ENCODE results near the gene EFEMP1.

EFEMP1 gene

GRCh38 chr2:55898386-55899040 is 25.1 kb downstream of the EFEMP1 start:
- no peak for DNase-seq (ENCODE audit: low spot score)

- no peak for DNase-seq (ENCODE audit: low spot score)
These were observed 26.9 kb downstream of the EFEMP1 start for GRCh38 chr2:55896633-55897032.

- no peak for DNase-seq (ENCODE audit: low spot score)
These were observed 28.9 kb downstream of the EFEMP1 start for GRCh38 chr2:55894720-55895119.

GRCh38 chr2:55891671-55892094 is 31.9 kb downstream of the EFEMP1 start:
- no peak for DNase-seq (ENCODE audit: low spot score)

- DNase-seq (ENCODE audit: low spot score): no peak
These were observed 34.6 kb downstream of the EFEMP1 start for GRCh38 chr2:55888936-55889335.

GRCh38 chr2:55887901-55888624 is 35.5 kb downstream of the EFEMP1 start:
- DNase-seq (ENCODE audit: low spot score): no peak

- no peak for DNase-seq (ENCODE audit: low spot score)
These were observed 36.2 kb downstream of the EFEMP1 start for GRCh38 chr2:55887351-55887750.

GRCh38 chr2:55885944-55886281 is 37.7 kb downstream of the EFEMP1 start:
- DNase-seq (ENCODE audit: low spot score): no peak

- no peak for DNase-seq (ENCODE audit: low spot score)
These were observed 38.2 kb downstream of the EFEMP1 start for GRCh38 chr2:55885127-55885943.

- no peak for DNase-seq (ENCODE audit: low spot score)
These were observed 39.8 kb downstream of the EFEMP1 start for GRCh38 chr2:55883829-55884228.

- no peak for DNase-seq (ENCODE audit: low spot score)
These were observed 40.2 kb downstream of the EFEMP1 start for GRCh38 chr2:55883357-55883756.

- DNase-seq (ENCODE audit: low spot score): no peak
These were observed 40.6 kb downstream of the EFEMP1 start for GRCh38 chr2:55882954-55883353.

- DNase-seq (ENCODE audit: low spot score): no peak
These were observed 43.0 kb downstream of the EFEMP1 start for GRCh38 chr2:55880416-55881143.

GRCh38 chr2:55879976-55880375 is 43.6 kb downstream of the EFEMP1 start:
- no peak for DNase-seq (ENCODE audit: low spot score)

- no peak for DNase-seq (ENCODE audit: low spot score)
These were observed 46.5 kb downstream of the EFEMP1 start for GRCh38 chr2:55877087-55877436.

- DNase-seq (ENCODE audit: low spot score): no peak
These were observed 47.0 kb downstream of the EFEMP1 start for GRCh38 chr2:55876429-55877086.

- no peak for DNase-seq (ENCODE audit: low spot score)
These were observed 48.0 kb downstream of the EFEMP1 start for GRCh38 chr2:55875434-55876135.

GRCh38 chr2:55874338-55874737 is 49.2 kb downstream of the EFEMP1 start:
- DNase-seq (ENCODE audit: low spot score): no peak

- no peak for DNase-seq (ENCODE audit: low spot score)
These were observed 51.9 kb downstream of the EFEMP1 start for GRCh38 chr2:55871637-55872036.

GRCh38 chr2:55869637-55870325 is 53.8 kb downstream of the EFEMP1 start:
- no peak for DNase-seq (ENCODE audit: low spot score)
